ENCODE results near the gene PAPLN. TPM values are rescaled to one million over a fixed set of nuclear protein-coding genes. Genes with fewer than 3 reads are reported as not detected.

PAPLN gene
- total RNA-seq, 1 experiment from 2014 or later = 3.0 TPM

- H3K4me3 ChIP-seq (ENCODE audit: low read depth, low read length) = no peak overlapping the region
- TF ChIP-seq, protein P1, sequence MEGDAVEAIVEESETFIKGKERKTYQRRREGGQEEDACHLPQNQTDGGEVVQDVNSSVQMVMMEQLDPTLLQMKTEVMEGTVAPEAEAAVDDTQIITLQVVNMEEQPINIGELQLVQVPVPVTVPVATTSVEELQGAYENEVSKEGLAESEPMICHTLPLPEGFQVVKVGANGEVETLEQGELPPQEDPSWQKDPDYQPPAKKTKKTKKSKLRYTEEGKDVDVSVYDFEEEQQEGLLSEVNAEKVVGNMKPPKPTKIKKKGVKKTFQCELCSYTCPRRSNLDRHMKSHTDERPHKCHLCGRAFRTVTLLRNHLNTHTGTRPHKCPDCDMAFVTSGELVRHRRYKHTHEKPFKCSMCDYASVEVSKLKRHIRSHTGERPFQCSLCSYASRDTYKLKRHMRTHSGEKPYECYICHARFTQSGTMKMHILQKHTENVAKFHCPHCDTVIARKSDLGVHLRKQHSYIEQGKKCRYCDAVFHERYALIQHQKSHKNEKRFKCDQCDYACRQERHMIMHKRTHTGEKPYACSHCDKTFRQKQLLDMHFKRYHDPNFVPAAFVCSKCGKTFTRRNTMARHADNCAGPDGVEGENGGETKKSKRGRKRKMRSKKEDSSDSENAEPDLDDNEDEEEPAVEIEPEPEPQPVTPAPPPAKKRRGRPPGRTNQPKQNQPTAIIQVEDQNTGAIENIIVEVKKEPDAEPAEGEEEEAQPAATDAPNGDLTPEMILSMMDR (IDR thresholded peaks at IDR 0.05; ENCODE audit: insufficient read depth in 1 of 2, low read depth in 1 of 2, low read length in 1 of 2, severe bottlenecking in 1 of 2, unreplicated experiment in 1 of 2) = no peak
- no peak overlapping the region for H3K27ac Mint-ChIP-seq (ENCODE audit: unreplicated experiment)
- intact Hi-C loops (cut with micrococcal nuclease; ENCODE audit: unreplicated experiment) = no loop called here
- no peaks in the 10 kb centered on the region for H3K9me3 ChIP-seq
- H3K27me3 Mint-ChIP-seq (ENCODE audit: insufficient read depth, unreplicated experiment) = no peaks in the 10 kb centered on the region
- H3K9me3 Mint-ChIP-seq (ENCODE audit: unreplicated experiment) = no peaks in the 10 kb centered on the region
- H3K27me3 ChIP-seq (replicated peaks; ENCODE audit: control insufficient read depth, insufficient read depth, low read length) = no peaks in the 10 kb centered on the region
- ChIA-PET POLR2A (interaction anchor here (0.6 kb wide), 1 partner anchor 188 kb away, joined by 6 read pairs; no protein-coding TSS in a partner anchor), CTCF (no interaction called here)
- BruUV-seq (replicated peaks) = no TSS peak
- peaks cover 2% of the 10 kb centered on the region for H3K4me1 Mint-ChIP-seq (ENCODE audit: low read depth, unreplicated experiment)
- no peaks in the 10 kb centered on the region for H3K36me3 ChIP-seq (ENCODE audit: control insufficient read depth, insufficient read depth, low read length)
- H3K4me3 Mint-ChIP-seq (ENCODE audit: unreplicated experiment) = no peak overlapping the region
- H3K36me3 Mint-ChIP-seq (ENCODE audit: insufficient read depth, unreplicated experiment) = peaks cover 49% of the 10 kb centered on the region
- DNase-seq = no peak
- no peaks in the 10 kb centered on the region for H3K4me1 ChIP-seq
Observed at GRCh38 chr14:73276836-73277235, 39.5 kb downstream of the PAPLN start.

DNA sequence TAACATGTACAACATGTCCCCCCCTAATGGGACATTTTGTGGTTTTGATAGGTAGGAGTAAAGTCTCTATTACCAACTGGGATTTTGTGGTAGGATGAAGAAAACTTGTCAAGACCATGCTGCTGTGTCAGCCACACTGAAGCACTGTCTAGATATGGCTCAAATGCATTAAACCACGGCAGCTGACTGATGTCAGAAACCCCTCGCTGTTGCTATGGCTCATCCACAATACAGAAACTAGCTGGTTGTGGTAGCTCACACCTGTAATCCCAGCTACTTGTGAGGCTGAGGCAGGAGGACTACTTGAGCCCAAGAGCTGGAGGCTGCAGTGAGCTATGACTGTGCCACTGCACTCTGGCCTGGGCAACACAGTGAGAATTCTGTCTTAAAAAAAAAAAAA, 40.1 kb downstream of the PAPLN start:
- H3K4me3 Mint-ChIP-seq (ENCODE audit: unreplicated experiment) = no peak overlapping the region
- no peaks in the 10 kb centered on the region for H3K9me3 Mint-ChIP-seq (ENCODE audit: unreplicated experiment)
- H3K27ac Mint-ChIP-seq (ENCODE audit: unreplicated experiment) = no peak overlapping the region
- peaks cover 51% of the 10 kb centered on the region for H3K36me3 Mint-ChIP-seq (ENCODE audit: insufficient read depth, unreplicated experiment)
- no peaks in the 10 kb centered on the region for H3K27me3 Mint-ChIP-seq (ENCODE audit: insufficient read depth, unreplicated experiment)
- POLR2A ChIA-PET = interaction anchor here (0.6 kb wide), 1 partner anchor 188 kb away, joined by 6 read pairs; no protein-coding TSS in a partner anchor
- CTCF ChIA-PET = no interaction called here
- BruUV-seq (replicated peaks) = no TSS peak
- Histone ChIP-seq H3K27me3 (replicated peaks; ENCODE audit: control insufficient read depth, insufficient read depth, low read length) (no peaks in the 10 kb centered on the region), H3K9me3 (no peaks in the 10 kb centered on the region), H3K4me3 (ENCODE audit: low read depth, low read length) (no peak overlapping the region), H3K4me1 (no peaks in the 10 kb centered on the region), H3K36me3 (ENCODE audit: control insufficient read depth, insufficient read depth, low read length) (peaks cover 2% of the 10 kb centered on the region)
- intact Hi-C loops (cut with micrococcal nuclease; ENCODE audit: unreplicated experiment) = no loop called here
- DNase-seq = no peak
- peaks cover 6% of the 10 kb centered on the region for H3K4me1 Mint-ChIP-seq (ENCODE audit: low read depth, unreplicated experiment)
- TF ChIP-seq, protein P1 (IDR thresholded peaks at IDR 0.05; ENCODE audit: insufficient read depth in 1 of 2, low read depth in 1 of 2, low read length in 1 of 2, severe bottlenecking in 1 of 2, unreplicated experiment in 1 of 2) = no peak

DNA sequence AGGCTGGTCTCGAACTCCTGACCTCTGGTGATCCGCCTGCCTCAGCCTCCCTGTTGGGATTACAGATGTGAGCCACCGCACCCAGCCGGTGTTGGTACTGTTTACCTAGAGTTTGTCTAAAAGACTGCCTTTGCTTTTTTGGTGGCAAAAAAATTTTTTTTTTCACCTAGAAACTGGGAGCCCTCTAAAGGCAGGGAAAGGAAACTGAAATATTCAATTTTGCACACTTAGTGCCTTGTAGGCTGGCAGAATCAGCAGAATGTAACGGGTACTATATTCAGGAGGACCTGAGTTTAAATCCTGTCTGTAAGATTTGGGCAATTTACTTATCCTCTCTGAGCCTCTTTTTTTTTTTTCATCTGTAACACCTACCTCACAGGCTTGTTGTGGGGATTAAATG, 43.6 kb downstream of the PAPLN start:
- H3K4me1 Mint-ChIP-seq (ENCODE audit: low read depth, unreplicated experiment) = peaks cover 6% of the 10 kb centered on the region
- no TSS peak for BruUV-seq (replicated peaks)
- peaks cover 57% of the 10 kb centered on the region for H3K36me3 Mint-ChIP-seq (ENCODE audit: insufficient read depth, unreplicated experiment)
- intact Hi-C loops (cut with micrococcal nuclease; ENCODE audit: unreplicated experiment) = loop anchor here (5.0 kb wide), 2 partner anchors 44 to 191 kb away; partner anchors contain the start of gene PAPLN
- Histone ChIP-seq H3K4me1 (no peaks in the 10 kb centered on the region), H3K36me3 (ENCODE audit: control insufficient read depth, insufficient read depth, low read length) (peaks cover 2% of the 10 kb centered on the region), H3K9me3 (no peaks in the 10 kb centered on the region), H3K4me3 (ENCODE audit: low read depth, low read length) (no peak overlapping the region), H3K27me3 (replicated peaks; ENCODE audit: control insufficient read depth, insufficient read depth, low read length) (no peaks in the 10 kb centered on the region)
- no peak for DNase-seq
- ChIA-PET CTCF (no interaction called here), POLR2A (no interaction called here)
- TF ChIP-seq, protein P1 (IDR thresholded peaks at IDR 0.05; ENCODE audit: insufficient read depth in 1 of 2, low read depth in 1 of 2, low read length in 1 of 2, severe bottlenecking in 1 of 2, unreplicated experiment in 1 of 2) = peak in 1 of 2 experiments; percentile 18
- H3K27me3 Mint-ChIP-seq (ENCODE audit: insufficient read depth, unreplicated experiment) = no peaks in the 10 kb centered on the region
- H3K27ac Mint-ChIP-seq (ENCODE audit: unreplicated experiment) = no peak overlapping the region
- no peaks in the 10 kb centered on the region for H3K9me3 Mint-ChIP-seq (ENCODE audit: unreplicated experiment)
- no peak overlapping the region for H3K4me3 Mint-ChIP-seq (ENCODE audit: unreplicated experiment)
